ENCODE results near the gene MARVELD1. TPM values are rescaled to one million over a fixed set of nuclear protein-coding genes. Genes with fewer than 3 reads are reported as not detected.

Gene MARVELD1
- total and polyA plus RNA-seq, 4 donors: 15.7 to 57.9 (median 24.1) TPM

DNA sequence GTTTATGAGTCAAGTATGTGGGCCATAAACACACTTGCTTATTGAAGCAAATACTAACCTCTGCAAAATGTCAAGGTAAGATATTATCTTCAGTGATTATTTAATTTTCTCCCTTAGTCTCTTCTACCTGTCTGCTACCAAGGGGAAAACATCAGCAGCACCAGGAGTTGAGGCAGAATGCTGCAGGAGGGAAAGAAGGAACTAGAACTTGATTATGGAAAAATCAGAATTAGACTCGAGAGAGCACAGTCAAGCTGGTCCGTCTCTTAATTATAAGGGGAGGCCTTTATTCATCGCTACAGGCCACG lies 18.5 kb downstream of the MARVELD1 start:
- TF ChIP-seq, protein P1, sequence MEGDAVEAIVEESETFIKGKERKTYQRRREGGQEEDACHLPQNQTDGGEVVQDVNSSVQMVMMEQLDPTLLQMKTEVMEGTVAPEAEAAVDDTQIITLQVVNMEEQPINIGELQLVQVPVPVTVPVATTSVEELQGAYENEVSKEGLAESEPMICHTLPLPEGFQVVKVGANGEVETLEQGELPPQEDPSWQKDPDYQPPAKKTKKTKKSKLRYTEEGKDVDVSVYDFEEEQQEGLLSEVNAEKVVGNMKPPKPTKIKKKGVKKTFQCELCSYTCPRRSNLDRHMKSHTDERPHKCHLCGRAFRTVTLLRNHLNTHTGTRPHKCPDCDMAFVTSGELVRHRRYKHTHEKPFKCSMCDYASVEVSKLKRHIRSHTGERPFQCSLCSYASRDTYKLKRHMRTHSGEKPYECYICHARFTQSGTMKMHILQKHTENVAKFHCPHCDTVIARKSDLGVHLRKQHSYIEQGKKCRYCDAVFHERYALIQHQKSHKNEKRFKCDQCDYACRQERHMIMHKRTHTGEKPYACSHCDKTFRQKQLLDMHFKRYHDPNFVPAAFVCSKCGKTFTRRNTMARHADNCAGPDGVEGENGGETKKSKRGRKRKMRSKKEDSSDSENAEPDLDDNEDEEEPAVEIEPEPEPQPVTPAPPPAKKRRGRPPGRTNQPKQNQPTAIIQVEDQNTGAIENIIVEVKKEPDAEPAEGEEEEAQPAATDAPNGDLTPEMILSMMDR (IDR thresholded peaks at IDR 0.05; ENCODE audit: control extremely low read depth, extremely low read depth): no peak

DNA sequence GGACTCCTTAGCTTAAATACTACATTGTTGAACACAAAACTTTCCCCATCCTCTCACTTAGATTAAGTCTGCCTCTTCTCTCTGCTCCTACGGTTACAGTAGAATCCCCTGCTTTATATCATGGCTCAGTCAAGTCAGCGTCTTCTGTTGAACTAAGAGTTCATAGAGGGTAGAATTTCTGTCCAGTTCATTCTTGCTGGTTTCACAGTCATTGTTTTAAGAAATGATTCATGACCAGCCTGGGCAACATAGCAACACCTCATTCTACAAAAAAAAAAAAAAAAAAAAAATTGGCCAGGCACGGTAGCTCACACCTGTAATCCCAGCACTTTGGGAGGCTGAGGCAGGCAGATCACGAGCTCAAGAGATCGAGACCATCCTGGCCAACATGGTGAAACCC lies 19.7 kb downstream of the MARVELD1 start:
- WGBS, 2 donors: 89 to 90% methylated on average over 5 of the region's 5 CpGs
- H3K36me3 ChIP-seq (ENCODE audit: control insufficient read depth in 4 of 4, insufficient read depth in 4 of 4, low read length in 4 of 4): no peaks in the 10 kb centered on the region

More for the DNA sequence above, 18.5 kb downstream of the MARVELD1 start:
- no peaks in the 10 kb centered on the region for H3K36me3 ChIP-seq (ENCODE audit: control insufficient read depth in 4 of 4, insufficient read depth in 4 of 4, low read length in 4 of 4)
- 76% methylated on average over 4 of the region's 4 CpGs for WGBS, 2 donors
- no peak overlapping the region for H3K9ac ChIP-seq (ENCODE audit: insufficient read depth in 1 of 2, low read length in 2 of 2)
- H3K9me3 ChIP-seq (ENCODE audit: control insufficient read depth in 4 of 4, insufficient read depth in 3 of 4, low read length in 3 of 4): peaks cover 0 to 4% (median 0%) of the 10 kb centered on the region in 4 donors
- H3K27me3 ChIP-seq (ENCODE audit: control insufficient read depth in 3 of 3, insufficient read depth in 3 of 3, low read length in 2 of 3): no peaks in the 10 kb centered on the region
- H3K27ac ChIP-seq (ENCODE audit: low read depth in 1 of 2, low read length in 1 of 2): no peak overlapping the region
- H3K4me1 ChIP-seq (ENCODE audit: control insufficient read depth in 5 of 5, insufficient read depth in 5 of 5, low read length in 5 of 5): peaks cover 0 to under 1% (median 0%) of the 10 kb centered on the region in 5 donors
- DNase-seq: no peak
- ATAC-seq (ENCODE audit: insufficient read depth, low FRiP score): no peak
- H3K4me3 ChIP-seq: no peak overlapping the region

DNA sequence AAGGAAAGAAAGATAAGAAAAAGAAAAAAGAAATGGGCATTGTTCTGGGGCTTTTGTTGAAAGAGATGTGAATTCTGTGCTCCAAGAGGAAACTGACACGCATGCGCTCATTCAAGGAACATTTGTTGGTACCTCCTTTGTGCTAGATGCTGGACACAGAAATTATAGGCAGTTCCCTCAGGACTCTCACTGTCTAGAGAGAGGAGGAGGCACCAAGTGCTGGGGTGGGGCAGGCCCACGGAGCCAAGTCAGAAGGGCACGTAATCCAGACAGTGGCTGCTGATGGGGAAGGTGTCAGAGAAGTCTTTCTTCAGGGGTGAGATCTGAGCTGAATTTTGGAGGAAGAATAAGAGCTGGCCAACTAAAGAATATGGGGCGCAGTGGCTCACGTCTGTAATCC lies 20.5 kb downstream of the MARVELD1 start:
- Histone ChIP-seq H3K9ac (ENCODE audit: insufficient read depth in 1 of 2, low read length in 2 of 2) (no peak overlapping the region), H3K9me3 (ENCODE audit: control insufficient read depth in 4 of 4, insufficient read depth in 3 of 4, low read length in 3 of 4) (peaks cover 0 to 4% (median 0%) of the 10 kb centered on the region in 4 donors), H3K36me3 (ENCODE audit: control insufficient read depth in 4 of 4, insufficient read depth in 4 of 4, low read length in 4 of 4) (peaks cover 0 to 4% (median 0%) of the 10 kb centered on the region in 4 donors), H3K27me3 (ENCODE audit: control insufficient read depth in 3 of 3, insufficient read depth in 3 of 3, low read length in 2 of 3) (no peaks in the 10 kb centered on the region), H3K4me1 (ENCODE audit: control insufficient read depth in 5 of 5, insufficient read depth in 5 of 5, low read length in 5 of 5) (peaks cover 0 to 9% (median 5%) of the 10 kb centered on the region in 5 donors), H3K27ac (ENCODE audit: low read depth in 1 of 2, low read length in 1 of 2) (no peak overlapping the region), H3K4me3 (no peak overlapping the region)
- ATAC-seq (ENCODE audit: insufficient read depth, low FRiP score) (no peak), DNase-seq (no peak)
- TF ChIP-seq, protein P1 (IDR thresholded peaks at IDR 0.05; ENCODE audit: control extremely low read depth, extremely low read depth): no peak
- WGBS, 2 donors: 86 to 91% methylated on average over 6 of the region's 6 CpGs

More for the DNA sequence above, 19.7 kb downstream of the MARVELD1 start:
- no peak overlapping the region for H3K27ac ChIP-seq (ENCODE audit: low read depth in 1 of 2, low read length in 1 of 2)
- H3K9ac ChIP-seq (ENCODE audit: insufficient read depth in 1 of 2, low read length in 2 of 2): no peak overlapping the region
- peaks cover 0 to 8% (median 3%) of the 10 kb centered on the region in 5 donors for H3K4me1 ChIP-seq (ENCODE audit: control insufficient read depth in 5 of 5, insufficient read depth in 5 of 5, low read length in 5 of 5)
- ATAC-seq (ENCODE audit: insufficient read depth, low FRiP score) (no peak), DNase-seq (no peak)
- no peaks in the 10 kb centered on the region for H3K27me3 ChIP-seq (ENCODE audit: control insufficient read depth in 3 of 3, insufficient read depth in 3 of 3, low read length in 2 of 3)
- H3K9me3 ChIP-seq (ENCODE audit: control insufficient read depth in 4 of 4, insufficient read depth in 3 of 4, low read length in 3 of 4): peaks cover 0 to 4% (median 0%) of the 10 kb centered on the region in 4 donors
- H3K4me3 ChIP-seq: no peak overlapping the region
- TF ChIP-seq, protein P1 (IDR thresholded peaks at IDR 0.05; ENCODE audit: control extremely low read depth, extremely low read depth): no peak

- peak overlapping the region; percentile 41 to 72 for H3K27ac ChIP-seq (ENCODE audit: low read depth in 1 of 2, low read length in 1 of 2)
- peaks cover 0 to 9% (median 5%) of the 10 kb centered on the region in 5 donors for H3K4me1 ChIP-seq (ENCODE audit: control insufficient read depth in 5 of 5, insufficient read depth in 5 of 5, low read length in 5 of 5)
- no peaks in the 10 kb centered on the region for H3K27me3 ChIP-seq (ENCODE audit: control insufficient read depth in 3 of 3, insufficient read depth in 3 of 3, low read length in 2 of 3)
- H3K36me3 ChIP-seq (ENCODE audit: control insufficient read depth in 4 of 4, insufficient read depth in 4 of 4, low read length in 4 of 4): peaks cover 0 to 16% (median 7%) of the 10 kb centered on the region in 4 donors
- H3K9ac ChIP-seq (ENCODE audit: insufficient read depth in 1 of 2, low read length in 2 of 2): no peak overlapping the region
- DNase-seq (no peak), ATAC-seq (ENCODE audit: insufficient read depth, low FRiP score) (no peak)
- peaks cover 0 to 4% (median 0%) of the 10 kb centered on the region in 4 donors for H3K9me3 ChIP-seq (ENCODE audit: control insufficient read depth in 4 of 4, insufficient read depth in 3 of 4, low read length in 3 of 4)
- peak overlapping the region; percentile 7 for H3K4me3 ChIP-seq
- TF ChIP-seq, protein P1 (IDR thresholded peaks at IDR 0.05; ENCODE audit: control extremely low read depth, extremely low read depth): no peak
- WGBS, 2 donors: 69 to 78% methylated on average over 13 of the region's 13 CpGs
These were observed 22.9 kb downstream of the MARVELD1 start for GRCh38 chr10:97736403-97736901.
